Measurements from ENCODE around the gene LPP.
A peak's percentile ranks its signal among the peaks of the same experiment; 100 is the strongest.

The LPP gene

DNA sequence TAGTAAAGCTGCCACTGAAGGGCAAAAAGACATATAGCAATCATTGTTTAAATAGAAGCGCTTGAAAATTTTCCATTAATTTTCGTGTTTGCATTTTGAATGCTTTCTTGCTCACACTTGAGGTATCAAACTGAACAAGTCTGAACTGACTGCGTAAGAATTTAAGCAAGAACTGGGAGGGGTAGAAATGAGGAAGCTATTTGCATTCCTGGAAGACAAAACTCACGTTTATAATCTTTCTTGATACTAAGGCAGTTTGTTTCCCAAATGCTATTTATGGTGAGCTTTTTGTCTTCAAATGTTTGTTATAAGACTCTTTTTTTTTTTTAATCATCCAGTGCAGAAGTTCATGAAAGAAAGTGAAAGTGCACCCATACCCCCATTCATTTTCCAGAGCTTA, 518.0 kb downstream of the LPP start:
- no peak for TF ChIP-seq EZH2phosphoT487 (IDR thresholded peaks at IDR 0.05; ENCODE audit: borderline replicate concordance, low read length)
- TF ChIP-seq, protein P1, sequence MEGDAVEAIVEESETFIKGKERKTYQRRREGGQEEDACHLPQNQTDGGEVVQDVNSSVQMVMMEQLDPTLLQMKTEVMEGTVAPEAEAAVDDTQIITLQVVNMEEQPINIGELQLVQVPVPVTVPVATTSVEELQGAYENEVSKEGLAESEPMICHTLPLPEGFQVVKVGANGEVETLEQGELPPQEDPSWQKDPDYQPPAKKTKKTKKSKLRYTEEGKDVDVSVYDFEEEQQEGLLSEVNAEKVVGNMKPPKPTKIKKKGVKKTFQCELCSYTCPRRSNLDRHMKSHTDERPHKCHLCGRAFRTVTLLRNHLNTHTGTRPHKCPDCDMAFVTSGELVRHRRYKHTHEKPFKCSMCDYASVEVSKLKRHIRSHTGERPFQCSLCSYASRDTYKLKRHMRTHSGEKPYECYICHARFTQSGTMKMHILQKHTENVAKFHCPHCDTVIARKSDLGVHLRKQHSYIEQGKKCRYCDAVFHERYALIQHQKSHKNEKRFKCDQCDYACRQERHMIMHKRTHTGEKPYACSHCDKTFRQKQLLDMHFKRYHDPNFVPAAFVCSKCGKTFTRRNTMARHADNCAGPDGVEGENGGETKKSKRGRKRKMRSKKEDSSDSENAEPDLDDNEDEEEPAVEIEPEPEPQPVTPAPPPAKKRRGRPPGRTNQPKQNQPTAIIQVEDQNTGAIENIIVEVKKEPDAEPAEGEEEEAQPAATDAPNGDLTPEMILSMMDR (IDR thresholded peaks at IDR 0.05; ENCODE audit: low read depth, low read length, poor library complexity, severe bottlenecking): no peak
- H3K4me3 ChIP-seq (ENCODE audit: low read length): no peak overlapping the region
- H3K4me1 ChIP-seq (ENCODE audit: control insufficient read depth, low read length): peaks cover 17% of the 10 kb centered on the region
- H3K9me2 ChIP-seq (replicated peaks; ENCODE audit: control insufficient read depth, low read length): no peaks in the 10 kb centered on the region
- H3K9me3 ChIP-seq (ENCODE audit: control insufficient read depth, insufficient read depth, low read length): no peaks in the 10 kb centered on the region
- no peak overlapping the region for H3K27ac ChIP-seq (ENCODE audit: low read depth, low read length)
- H3K79me2 ChIP-seq (ENCODE audit: control insufficient read depth, low read length): no peaks in the 10 kb centered on the region
- no peaks in the 10 kb centered on the region for H3K27me3 ChIP-seq (ENCODE audit: control insufficient read depth, low read length)
- H3F3A ChIP-seq (ENCODE audit: control insufficient read depth, insufficient read depth): no peaks in the 10 kb centered on the region
- H3K4me2 ChIP-seq (ENCODE audit: low read length): peak overlapping the region; percentile 5; the same call in 1 of the 2 replicates
- no peaks in the 10 kb centered on the region for H3K36me3 ChIP-seq (ENCODE audit: control insufficient read depth, low read length)
- H4K20me1 ChIP-seq (ENCODE audit: control insufficient read depth, insufficient read depth, low read depth, low read length): no peaks in the 10 kb centered on the region

GRCh38 chr3:188672840-188673239, 518.9 kb downstream of the LPP start:
- no peaks in the 10 kb centered on the region for H3K27me3 ChIP-seq (ENCODE audit: control insufficient read depth, low read length)
- TF ChIP-seq, protein P1 (IDR thresholded peaks at IDR 0.05; ENCODE audit: low read depth, low read length, poor library complexity, severe bottlenecking): no peak
- no peak for TF ChIP-seq EZH2phosphoT487 (IDR thresholded peaks at IDR 0.05; ENCODE audit: borderline replicate concordance, low read length)
- peaks cover 17% of the 10 kb centered on the region for H3K4me1 ChIP-seq (ENCODE audit: control insufficient read depth, low read length)
- H3K9me2 ChIP-seq (replicated peaks; ENCODE audit: control insufficient read depth, low read length): no peaks in the 10 kb centered on the region
- H3K79me2 ChIP-seq (ENCODE audit: control insufficient read depth, low read length): no peaks in the 10 kb centered on the region
- no peaks in the 10 kb centered on the region for H3K9me3 ChIP-seq (ENCODE audit: control insufficient read depth, insufficient read depth, low read length)
- no peak overlapping the region for H3K4me2 ChIP-seq (ENCODE audit: low read length)
- H3K36me3 ChIP-seq (ENCODE audit: control insufficient read depth, low read length): no peaks in the 10 kb centered on the region
- H3F3A ChIP-seq (ENCODE audit: control insufficient read depth, insufficient read depth): no peaks in the 10 kb centered on the region
- no peak overlapping the region for H3K27ac ChIP-seq (ENCODE audit: low read depth, low read length)
- no peaks in the 10 kb centered on the region for H4K20me1 ChIP-seq (ENCODE audit: control insufficient read depth, insufficient read depth, low read depth, low read length)
- H3K4me3 ChIP-seq (ENCODE audit: low read length): no peak overlapping the region

GRCh38 chr3:188673646-188674186, 519.8 kb downstream of the LPP start:
- Histone ChIP-seq H3K4me3 (ENCODE audit: low read length) (no peak overlapping the region), H3K36me3 (ENCODE audit: control insufficient read depth, low read length) (no peaks in the 10 kb centered on the region), H3K4me1 (ENCODE audit: control insufficient read depth, low read length) (peaks cover 17% of the 10 kb centered on the region), H4K20me1 (ENCODE audit: control insufficient read depth, insufficient read depth, low read depth, low read length) (no peaks in the 10 kb centered on the region), H3F3A (ENCODE audit: control insufficient read depth, insufficient read depth) (no peaks in the 10 kb centered on the region), H3K27me3 (ENCODE audit: control insufficient read depth, low read length) (no peaks in the 10 kb centered on the region), H3K9me3 (ENCODE audit: control insufficient read depth, insufficient read depth, low read length) (no peaks in the 10 kb centered on the region), H3K4me2 (ENCODE audit: low read length) (no peak overlapping the region), H3K9me2 (replicated peaks; ENCODE audit: control insufficient read depth, low read length) (no peaks in the 10 kb centered on the region), H3K27ac (ENCODE audit: low read depth, low read length) (no peak overlapping the region), H3K79me2 (ENCODE audit: control insufficient read depth, low read length) (no peaks in the 10 kb centered on the region)
- no peak for TF ChIP-seq EZH2phosphoT487 (IDR thresholded peaks at IDR 0.05; ENCODE audit: borderline replicate concordance, low read length)
- TF ChIP-seq, protein P1 (IDR thresholded peaks at IDR 0.05; ENCODE audit: low read depth, low read length, poor library complexity, severe bottlenecking): no peak
